Activated effector memory CD4-positive, alpha-beta T cell treated with anti-CD3 and anti-CD28 coated beads, Interleukin-2, amount 50 U/mL, for 16 hours (primary cell): ENCODE measurements around the gene PRKAG2.
"Not testable (repeated sequence)": the region's sequence is repeated elsewhere in the genome, so short reads cannot be mapped to it uniquely, and the experiment has no call there.

Experiments used
- DNase-seq: peaks from one replicate; pipeline ENCODE4 v3.0.0-alpha.2; 2020

PRKAG2 gene

DNA sequence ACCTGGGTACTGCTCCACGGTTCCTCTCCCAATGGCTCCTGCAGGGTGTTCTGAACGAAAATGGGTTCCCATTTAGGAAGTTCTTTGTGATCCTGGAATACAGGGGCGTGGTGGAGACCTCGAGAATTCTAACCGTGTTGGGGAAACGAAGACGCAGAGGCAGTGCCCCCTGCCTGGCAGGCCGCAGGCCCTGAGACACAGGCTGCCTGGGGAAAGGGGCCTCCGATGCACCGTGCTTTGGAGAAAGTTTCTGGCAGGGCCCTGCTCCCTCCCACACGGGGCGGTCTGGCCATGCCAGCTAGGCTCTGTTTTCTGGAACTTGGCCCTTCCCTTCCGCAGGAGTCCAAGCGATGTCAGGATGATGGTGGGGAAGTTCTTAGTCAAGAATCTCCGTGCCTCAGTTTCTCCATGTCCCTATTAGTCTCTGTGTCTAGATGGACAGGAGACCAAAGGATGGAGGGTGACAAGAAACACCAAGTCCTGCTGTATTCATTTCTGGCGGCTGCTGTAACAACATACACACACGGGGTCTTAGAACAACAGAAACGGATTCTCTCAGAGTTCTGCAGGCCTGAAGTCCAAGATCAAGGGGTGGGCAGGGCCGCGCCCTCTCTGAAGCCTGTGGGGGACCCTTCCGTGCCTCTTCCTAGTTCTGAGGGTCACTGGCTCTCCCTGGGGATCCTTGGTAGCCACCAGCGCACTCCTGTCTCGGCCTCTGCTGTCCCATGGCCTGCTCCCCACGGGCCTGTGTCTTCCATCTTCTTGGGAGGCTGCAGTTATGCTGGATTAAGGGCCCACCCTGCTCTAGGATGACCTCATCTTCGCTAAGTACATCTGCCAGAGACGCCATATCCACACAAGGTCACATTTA is 27.7 kb downstream of the PRKAG2 start:
- peak; percentile 50 for DNase-seq

DNA sequence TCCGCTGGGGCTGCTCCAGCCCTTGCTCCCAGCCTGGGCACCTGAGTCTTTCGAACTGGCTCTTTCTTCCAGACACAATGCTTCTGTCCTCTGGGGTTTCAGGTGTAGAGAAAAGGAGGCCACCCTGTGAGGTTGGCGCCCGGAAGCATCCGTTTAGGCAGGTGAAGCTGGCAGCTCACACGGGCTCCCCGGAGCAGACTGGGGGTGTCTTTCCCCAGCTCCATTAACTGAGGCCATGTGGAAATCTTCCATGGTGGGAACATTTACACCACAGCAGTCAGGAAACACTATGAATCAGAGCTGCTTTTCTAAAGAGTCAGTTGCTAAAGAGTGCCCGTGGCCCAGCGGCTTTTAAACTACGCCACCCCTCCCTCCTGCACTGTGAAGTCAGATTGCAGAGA is 29.2 kb downstream of the PRKAG2 start:
- no peak for DNase-seq

DNA sequence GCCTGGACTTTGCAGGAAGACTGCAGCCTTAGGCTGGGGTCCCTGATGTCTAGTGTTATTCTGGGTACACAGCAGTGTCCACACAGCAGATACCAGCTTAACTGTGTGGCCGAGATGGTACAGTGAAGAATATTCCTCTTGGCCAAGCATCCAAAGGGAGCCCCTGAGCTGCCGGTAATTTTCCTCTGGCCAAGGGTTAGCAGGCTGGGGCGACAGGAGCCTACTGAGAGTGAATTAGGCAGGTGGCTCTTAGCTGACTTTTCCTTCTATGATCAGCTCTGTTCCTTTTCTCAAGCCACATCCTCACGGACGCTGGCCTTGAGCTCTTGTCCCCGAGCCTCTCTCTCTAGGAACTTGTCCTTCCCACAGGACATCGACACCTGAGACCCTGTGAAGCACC is 29.8 kb downstream of the PRKAG2 start:
- no peak for DNase-seq

DNA sequence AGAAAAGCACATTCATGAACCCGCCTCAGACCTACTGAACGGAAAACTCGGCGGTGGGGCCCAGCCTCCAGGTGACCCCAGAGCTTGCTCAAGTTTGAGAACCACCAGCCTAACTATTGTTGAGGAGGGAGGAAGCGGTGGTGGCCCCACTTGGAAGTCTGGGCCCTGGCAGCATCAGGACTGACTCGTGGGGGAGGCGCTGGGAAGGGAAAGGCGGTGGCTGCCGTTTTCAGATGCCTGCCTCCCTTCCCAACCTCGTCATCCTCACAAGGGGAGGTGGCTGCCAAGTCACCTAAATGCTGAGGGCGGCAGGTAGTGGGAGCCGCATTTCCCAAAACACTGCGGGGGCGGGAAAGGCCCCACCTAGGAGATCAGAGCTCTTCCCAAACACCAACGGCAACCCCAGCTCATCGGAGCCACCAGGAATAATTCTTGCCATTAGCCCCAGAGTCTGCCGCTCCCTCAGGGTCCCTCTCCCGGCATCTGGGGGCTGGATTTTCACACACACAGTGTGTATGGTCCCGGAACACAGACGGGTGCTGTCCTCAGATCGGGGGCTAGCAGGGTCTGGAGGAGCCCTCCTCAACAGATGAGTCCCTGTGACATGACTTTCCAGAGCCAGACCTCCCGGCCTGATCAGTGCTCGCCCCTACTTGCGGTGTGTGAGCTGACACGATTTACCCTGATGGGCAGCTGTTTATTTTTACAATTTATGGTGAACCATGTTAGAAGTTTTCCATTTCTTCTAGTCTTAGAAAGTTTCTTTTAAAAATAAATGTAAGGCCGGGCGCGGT is 31.3 kb downstream of the PRKAG2 start:
- no peak for DNase-seq

DNA sequence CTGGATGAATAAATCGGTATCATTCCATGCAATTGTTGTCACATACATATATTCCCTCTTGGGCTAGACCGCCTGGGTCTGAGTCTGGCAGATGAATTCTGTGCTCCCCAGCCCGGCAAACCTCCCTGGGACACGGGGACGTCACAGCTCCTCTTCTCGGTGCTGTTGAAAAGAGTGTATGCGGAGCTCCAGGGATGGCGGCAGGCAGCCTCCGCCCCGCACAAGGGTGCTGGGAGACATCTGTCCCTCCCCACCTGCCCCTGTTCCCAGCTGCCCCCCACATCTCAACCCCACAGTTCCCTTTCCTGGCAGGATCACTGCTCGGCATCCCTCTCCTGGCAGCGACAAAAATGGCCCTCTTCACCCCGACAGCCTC is 32.1 kb downstream of the PRKAG2 start:
- DNase-seq: no peak

DNA sequence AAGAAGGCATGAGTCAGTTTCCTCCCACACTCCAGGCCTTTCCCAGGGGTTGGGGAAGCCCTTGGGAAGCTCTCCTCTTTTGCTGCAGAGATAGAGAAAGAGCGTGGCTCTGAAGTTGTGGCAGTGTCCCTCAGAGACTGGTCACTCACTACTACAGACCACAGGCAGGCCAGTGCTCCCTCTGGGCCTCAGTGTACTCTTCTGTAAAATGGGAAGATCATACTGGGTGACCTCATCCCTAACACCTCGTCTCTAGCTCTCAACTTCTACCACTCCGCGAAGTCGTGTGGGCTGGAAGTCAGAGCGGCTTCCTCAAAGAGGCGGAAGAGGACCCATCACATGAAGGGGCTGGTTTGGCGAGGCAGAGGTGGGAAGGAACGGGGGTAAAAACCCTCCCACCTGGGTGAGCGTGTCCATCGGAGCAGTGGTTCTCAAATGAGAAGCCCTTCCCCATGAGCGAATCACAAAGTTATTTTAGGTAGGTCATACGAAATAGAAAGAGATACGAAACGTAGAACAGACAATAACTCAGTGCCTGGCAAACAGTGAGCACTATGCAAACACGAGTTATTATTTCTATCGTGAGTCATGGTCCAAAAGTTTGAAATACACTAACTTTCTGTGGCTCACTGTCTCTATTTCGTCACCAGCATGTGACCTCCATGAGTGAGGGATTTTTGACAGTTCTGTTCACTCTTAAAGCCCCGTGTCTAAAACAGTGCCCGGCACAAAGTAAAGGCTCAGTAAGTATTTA is 32.7 kb downstream of the PRKAG2 start:
- DNase-seq: no peak

DNA sequence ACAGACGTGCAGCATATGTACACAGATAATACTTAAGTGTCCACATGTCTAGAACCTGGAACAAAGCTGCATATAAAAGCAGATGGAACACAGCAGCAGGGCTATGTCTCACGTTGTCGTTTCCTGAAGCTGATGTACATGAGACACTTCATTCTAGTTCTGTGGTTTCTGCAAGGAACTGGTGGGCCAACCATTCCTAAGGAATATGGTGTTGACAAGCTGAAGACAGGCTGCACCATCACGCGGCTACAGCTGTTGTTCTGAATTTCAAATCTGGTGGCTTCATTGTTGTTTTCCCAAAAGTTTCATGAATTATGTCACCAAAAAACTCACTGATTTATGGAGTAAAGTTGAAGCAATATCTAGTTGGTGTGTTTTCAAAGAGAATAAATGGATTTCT is 33.7 kb downstream of the PRKAG2 start:
- no peak for DNase-seq

DNA sequence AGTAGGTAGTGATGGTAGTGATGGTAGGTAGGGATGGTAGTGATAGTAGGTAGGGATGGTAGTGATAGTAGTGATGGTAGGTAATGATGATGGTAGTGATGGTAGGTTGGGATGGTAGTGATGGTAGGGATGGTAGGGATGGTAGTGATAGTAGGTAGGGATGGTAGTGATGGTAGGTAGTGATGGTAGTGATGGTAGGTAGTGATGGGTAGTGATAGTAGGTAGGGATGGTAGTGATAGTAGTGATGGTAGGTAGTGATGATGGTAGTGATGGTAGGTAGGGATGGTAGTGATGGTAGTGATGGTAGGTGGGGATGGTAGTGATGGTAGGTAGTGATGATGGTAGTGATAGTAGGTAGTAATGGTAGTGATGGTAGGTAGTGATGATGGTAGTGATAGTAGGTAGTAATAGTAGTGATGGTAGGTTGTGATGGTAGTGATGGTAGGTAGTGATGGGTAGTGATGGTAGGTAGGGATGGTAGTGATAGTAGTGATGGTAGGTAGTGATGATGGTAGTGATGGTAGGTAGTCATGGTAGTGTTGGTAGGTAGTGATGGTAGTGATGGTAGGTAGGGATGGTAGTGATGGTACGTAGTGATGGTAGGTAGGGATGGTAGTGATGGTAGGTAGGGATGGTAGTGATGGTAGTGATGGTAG is 35.4 kb downstream of the PRKAG2 start:
- DNase-seq: not testable (repeated sequence)

DNA sequence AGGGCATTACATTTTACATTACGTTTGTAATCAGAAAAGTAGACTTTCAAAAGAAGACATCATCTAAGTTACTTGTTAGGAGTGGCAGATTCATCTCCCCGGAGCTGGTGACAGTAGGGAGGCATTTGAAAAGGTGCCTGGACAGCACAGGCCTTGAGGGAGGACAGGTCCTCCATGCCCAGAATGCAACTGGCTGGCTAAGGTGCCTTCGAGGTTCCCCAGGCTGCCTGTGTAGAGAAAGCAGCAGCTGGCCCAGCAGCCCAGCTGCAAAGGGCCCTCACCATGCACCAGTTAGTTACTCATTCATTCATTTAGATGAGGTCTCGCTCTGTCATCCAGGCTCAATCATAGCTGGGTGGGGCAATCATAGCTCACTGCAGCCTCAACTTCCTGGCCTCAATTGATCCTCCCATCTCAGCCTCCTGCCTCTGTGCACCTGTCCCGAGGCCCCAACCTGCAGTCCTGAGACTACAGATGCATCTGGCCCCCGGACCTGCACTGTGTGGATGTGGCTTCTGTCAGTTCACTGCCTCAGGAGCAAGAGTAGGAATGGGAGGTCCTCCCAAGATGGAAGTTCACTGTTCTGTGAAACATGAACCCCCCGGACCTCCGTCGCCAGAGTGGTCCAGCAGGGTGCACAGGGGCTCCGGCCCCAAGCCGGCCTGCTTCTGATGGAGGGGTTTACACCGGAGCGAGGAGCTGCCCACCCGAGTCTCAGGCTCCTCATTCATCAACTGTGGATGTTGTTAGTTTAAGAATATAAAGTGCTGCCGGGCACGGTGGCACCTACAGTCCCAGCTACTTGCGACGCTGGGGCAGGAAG is 36.6 kb downstream of the PRKAG2 start:
- DNase-seq: no peak

DNA sequence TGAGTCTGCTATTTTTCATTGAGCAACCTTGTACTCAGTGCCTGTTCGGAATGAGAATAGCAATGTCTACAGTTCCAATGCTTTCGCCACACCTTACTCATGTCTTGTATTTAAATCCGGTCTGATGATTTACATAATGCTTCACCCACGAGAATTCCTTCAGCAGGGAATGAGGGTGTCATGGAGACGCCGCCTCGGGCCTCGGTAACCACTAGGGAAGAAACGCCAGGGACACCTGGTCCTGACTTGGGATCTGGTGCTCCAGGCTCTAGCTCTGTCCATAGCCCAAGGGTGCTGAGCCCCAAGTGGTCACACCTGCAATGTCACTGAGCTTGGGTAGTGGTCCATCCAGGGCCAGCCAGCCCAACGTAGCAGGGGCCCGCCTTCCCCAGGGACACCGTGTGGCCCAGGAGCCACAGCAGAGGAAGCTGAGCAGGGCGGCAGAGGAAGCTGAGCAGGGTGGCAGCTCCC is 37.4 kb downstream of the PRKAG2 start:
- DNase-seq: no peak

DNA sequence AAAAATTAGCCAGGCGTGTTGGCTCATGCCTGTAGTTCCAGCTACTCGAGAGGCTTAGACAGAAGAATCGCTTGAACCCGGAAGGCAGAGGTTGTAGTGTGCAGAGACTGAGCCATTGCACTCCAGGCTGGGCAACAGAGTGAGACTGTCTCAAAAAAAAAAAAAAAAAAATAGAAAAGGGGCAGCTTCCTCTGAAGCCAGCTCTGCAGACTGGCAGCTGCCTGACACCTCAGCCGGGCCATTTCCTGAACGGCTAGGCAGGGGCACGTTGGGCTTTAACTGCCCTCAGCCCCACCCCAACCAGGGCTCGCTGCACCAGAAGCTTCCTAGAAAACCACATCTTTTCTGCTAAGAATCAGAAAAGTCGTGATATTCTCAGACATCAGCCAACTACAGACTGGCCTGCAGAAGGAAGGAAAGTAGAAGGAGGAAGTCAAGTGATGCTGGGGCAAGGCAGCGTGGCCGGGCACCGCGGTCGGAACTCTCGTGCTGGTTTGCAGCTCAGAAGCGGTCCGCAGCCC is 38.0 kb downstream of the PRKAG2 start:
- DNase-seq: peak; percentile 75

DNA sequence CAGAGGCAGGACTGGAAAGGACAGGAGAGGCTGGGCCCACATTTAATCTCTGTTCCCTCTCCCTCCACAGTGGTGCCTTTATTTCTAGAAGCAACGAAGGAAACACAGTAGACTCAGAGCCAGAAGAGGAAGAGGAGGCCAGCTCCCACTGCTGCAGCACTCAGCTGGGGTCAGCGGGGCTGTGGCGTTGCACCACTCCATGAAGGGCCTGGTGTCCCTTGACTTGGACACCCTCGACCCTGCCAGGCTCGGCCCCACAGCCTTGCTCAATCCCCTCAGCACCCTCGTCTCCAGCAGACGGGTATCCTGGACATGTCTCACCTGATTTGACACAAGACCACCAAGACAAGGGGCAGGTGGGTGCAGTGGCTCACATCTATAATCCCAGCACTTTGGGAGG is 38.8 kb downstream of the PRKAG2 start:
- DNase-seq: no peak

DNA sequence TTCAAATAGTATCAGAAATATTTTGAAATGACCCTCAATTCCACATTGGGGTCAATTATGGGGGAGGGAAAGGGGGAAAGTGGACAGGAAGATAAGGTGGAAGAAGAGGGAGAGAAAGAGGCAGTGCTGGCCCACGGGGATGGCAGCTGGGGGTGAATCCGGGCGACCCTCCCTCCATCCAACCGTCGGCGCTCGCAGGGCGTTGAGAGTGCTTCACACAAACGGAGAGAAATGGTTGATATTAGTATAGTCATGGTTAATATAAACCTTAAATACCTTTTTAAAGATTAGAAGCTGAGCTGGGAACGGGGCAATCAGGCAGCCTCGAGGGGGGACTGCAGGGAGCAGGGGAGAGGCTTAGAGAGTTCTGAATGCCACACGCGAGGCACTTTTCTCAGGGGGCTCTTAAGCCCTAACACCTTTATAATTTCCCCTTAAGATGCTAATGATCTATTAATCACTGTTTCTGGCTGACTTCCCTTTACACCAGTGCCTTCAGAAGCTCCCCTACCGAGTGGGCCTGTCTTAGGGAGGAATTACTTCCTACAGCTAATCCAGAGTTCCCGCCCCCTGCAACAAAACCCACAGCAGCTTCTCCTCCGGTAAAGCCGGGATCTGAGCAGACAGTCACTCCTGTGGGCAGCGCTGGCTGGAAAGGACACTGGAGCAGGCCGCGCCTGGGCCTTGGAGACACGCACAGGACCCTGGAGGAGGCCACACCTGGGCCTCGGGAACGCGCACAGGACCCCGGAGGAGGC is 39.5 kb downstream of the PRKAG2 start:
- DNase-seq: no peak

DNA sequence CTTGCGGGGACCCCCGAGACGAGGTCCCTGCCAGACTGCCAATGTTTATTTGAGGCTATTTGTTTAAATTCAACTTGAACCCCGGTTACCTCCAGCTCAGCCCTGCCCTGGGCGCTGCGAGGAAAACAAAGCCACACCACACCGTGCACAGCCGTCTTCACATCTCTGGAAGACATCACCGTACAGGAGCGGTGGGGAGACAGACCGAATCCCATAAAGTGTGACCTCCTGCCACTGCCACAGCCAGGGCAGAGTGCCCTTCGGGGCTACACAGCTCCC is 40.0 kb downstream of the PRKAG2 start:
- no peak for DNase-seq

DNA sequence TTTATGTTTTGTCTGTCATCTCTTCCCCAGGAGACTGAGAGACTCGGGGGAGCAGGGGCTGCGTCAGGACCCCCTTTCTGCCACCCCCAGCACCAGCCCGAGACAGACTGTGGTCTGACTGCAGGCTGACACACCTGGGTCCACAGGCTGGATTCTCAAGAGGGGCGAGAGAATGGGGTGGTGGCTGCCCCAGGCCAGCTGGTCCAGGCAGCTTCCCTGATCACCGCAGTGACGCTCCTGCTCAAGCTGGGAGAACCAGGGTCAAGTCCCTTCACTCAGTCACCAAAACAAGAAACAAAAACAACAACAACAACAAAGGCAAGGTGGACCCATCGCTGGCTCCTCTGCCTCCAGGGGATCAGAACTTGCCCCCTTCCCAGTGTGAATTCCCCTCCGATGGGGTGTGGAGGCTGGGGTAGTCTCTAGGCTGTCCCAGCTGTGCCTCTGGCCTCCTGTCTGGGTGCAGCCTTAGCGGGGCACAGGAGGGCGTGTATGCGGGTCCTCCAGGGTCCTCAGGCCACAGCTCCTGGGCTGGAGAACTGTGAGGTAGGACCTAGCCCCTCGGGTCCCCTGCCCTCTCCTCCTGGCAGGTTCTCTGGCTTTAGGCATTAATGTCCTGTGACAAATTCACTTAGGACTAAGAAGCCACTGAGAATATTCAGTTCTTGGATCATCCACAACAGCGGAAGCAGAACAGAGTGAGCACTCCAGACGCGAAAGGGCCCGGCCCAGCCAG is 40.6 kb downstream of the PRKAG2 start:
- DNase-seq: no peak

DNA sequence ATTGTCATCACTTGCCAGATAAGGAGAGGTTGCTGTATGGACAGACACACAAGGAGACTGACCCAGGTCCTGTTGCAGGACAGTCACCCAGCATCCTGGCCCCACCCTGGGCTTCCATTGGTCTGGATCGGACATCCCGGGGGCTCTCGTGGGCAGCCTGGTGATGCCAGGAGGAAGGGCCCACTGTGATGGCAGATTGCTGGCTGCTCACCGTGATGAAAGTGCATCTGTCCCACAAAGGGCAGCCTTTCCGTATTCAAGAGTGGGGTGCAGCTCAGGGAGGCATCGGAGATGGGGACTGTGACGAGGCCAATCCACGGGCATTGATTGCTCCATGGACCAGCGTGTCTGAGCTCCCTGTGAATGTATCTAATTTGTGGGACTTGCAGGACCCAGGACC is 41.3 kb downstream of the PRKAG2 start:
- no peak for DNase-seq

DNA sequence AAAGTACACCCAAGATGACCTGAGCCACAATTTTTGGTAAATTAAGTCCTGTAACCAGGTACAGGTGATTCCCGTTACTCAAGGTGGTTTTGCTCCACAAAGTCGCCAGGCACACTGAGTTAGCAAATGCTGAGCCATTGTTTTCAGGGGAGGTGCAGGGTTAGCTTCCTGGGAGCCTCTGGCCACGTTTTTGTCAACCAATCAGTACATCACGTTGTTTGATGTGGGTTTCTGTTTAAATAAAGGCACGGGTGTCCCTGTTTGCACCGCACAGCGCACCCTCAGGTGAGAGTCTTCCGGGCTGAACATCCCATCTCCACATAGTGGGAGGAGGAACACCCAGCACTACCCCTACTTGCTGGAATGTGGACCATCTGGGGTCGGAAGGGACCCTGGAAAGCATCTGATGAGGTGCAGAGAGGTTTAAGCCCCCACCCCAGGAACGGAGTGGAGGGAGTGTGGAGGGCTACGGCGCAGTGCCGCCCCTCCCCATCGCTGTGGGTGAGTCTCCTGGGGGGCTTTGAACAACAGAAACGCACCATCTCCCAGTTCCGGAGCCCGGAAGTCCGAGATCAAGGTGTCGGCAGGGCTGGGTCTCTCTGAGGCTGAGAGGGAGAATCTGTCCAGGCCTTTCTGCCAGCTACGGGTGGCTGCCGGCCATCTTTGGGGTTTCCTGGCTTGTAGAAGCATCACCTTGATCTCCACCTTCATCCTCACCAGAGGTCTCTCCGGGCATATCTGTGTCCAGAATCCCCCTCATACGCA is 42.5 kb downstream of the PRKAG2 start:
- DNase-seq: no peak

DNA sequence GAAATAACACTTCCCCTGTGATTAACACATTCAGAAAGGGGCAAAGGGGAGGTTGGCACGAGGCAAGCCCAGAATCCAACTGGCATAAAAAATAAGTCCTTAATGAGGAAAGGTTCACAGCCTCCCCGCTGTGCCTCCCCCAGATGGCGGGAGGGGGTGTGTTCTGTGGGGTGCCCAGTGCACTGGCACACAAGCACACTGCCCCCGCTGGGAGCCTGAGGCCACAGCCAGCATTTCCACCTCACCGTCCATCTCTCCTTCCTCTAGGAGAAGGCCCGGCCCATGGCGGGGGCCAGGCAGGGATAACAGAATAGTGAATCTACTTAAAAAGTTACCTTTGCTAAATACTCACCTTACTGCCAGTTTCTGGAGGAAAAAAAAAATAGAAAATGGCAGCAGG is 43.2 kb downstream of the PRKAG2 start:
- DNase-seq: no peak

DNA sequence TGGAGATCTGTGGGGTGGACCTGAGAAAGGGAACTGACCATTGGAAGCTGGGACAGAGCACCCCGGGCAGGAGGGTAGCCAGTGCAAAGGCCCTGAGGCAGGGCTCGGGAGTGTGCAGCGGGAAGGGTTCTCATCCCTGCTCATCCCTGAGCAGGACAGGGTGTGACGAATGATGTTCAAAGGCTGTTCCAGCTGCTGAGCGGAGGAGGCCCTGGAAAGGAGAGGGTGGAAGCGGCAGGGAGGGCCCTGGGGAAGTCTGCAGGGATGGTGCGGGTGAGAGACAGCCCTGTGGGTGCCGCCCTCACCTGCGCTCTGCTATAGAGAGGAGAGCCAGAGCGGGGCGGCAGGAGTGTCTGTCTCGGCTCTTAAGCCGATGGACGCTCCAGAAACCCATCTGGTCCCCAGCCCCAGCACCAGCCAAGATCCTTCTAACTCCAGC is 43.7 kb downstream of the PRKAG2 start:
- no peak for DNase-seq

DNA sequence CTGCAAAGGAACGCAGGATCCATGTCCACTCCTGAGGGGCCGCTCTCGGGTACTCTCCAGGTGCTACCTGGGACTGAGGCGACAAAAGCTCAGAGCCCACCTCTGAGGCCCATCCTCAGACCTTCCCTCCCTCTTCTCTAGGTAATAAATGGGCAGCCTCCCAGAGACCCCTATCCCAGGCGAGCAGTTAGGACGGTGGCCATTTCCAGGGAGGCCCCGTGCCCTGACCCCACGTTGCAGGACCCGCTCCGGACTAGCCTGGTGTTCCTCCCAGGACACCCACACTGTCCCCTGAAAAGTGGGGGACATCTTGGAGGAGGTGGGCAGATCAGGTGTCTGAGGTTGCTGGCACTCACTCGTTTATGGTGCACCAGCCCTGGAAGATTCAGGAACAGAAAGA is 44.3 kb downstream of the PRKAG2 start:
- no peak for DNase-seq
